Neural progenitor cell (in vitro differentiated cells): ENCODE data around the gene SPTBN1. TPM values are rescaled to one million over a fixed set of nuclear protein-coding genes. Genes with fewer than 3 reads are reported as not detected.

ENCODE experiments used
- DNase-seq: peaks from one replicate; pipeline ENCODE4 v3.0.0-alpha.2; 2016; ENCODE audit warnings: low spot score
- H2AFZ ChIP-seq: fragments of 200-600 bp; sonication (generic); replicated peaks from 2 replicates; pipeline ENCODE4 v1.6.1; 2016; ENCODE audit warnings: antibody characterized with exemption
- H3F3A ChIP-seq: fragments of 200-600 bp; sonication (generic); 2 replicates; pipeline ENCODE4 v1.6.1; 2016; ENCODE audit warnings: antibody characterized with exemption, low read depth
- H3K27ac ChIP-seq: fragments of 200-600 bp; sonication (generic); 2 replicates; pipeline ENCODE4 v1.5.1; 2016; ENCODE audit warnings: mild to moderate bottlenecking
- H3K27me3 ChIP-seq: fragments of 200-600 bp; sonication (generic); 2 replicates; pipeline ENCODE4 v1.6.1; 2016; ENCODE audit warnings: mild to moderate bottlenecking, moderate library complexity
- H3K36me3 ChIP-seq: fragments of 200-600 bp; sonication (generic); 2 replicates; pipeline ENCODE4 v1.5.1; 2016
- H3K4me1 ChIP-seq: fragments of 200-600 bp; sonication (generic); 2 replicates; pipeline ENCODE4 v1.6.1; 2016; ENCODE audit warnings: mixed run types
- H3K4me2 ChIP-seq: fragments of 200-600 bp; sonication (generic); 2 replicates; pipeline ENCODE4 v1.6.1; 2016
- H3K4me3 ChIP-seq: fragments of 200-600 bp; sonication (generic); 2 replicates; pipeline ENCODE4 v1.5.1; 2016
- H3K79me2 ChIP-seq: fragments of 200-600 bp; sonication (generic); 2 replicates; pipeline ENCODE4 v1.6.1; 2016; ENCODE audit warnings: low read depth
- H3K9ac ChIP-seq: fragments of 200-600 bp; sonication (generic); 2 replicates; pipeline ENCODE4 v1.6.1; 2016
- H3K9me3 ChIP-seq: fragments of 200-600 bp; sonication (generic); 2 replicates; pipeline ENCODE4 v1.5.1; 2016; ENCODE audit warnings: low read depth
- H4K20me1 ChIP-seq: fragments of 200-600 bp; sonication (generic); 2 replicates; pipeline ENCODE4 v1.6.1; 2016; ENCODE audit warnings: low read depth
- H3K27ac Mint-ChIP-seq: 3 replicates; pipeline ENCODE4 v1.8.0; 2021; ENCODE audit warnings: mixed read lengths
- H3K27me3 Mint-ChIP-seq: 2 replicates; pipeline ENCODE4 v1.8.0; 2022; ENCODE audit warnings: low read depth, mild to moderate bottlenecking, inconsistent platforms, moderate library complexity, mixed read lengths; ENCODE audit not compliant: insufficient read depth
- H3K36me3 Mint-ChIP-seq: 3 replicates; pipeline ENCODE4 v1.8.0; 2021; ENCODE audit warnings: mixed read lengths
- H3K4me1 Mint-ChIP-seq: 3 replicates; pipeline ENCODE4 v1.8.0; 2021; ENCODE audit warnings: mixed read lengths
- H3K4me3 Mint-ChIP-seq: 3 replicates; pipeline ENCODE4 v1.8.0; 2021; ENCODE audit warnings: mild to moderate bottlenecking, moderate library complexity, mixed read lengths
- H3K9me3 Mint-ChIP-seq: 3 replicates; pipeline ENCODE4 v1.8.0; 2020; ENCODE audit warnings: mixed read lengths
- CTCF ChIP-seq: fragments of 200-600 bp; sonication (generic); IDR thresholded peaks from 2 replicates; pipeline ENCODE4 v1.5.1; 2017; ENCODE audit warnings: antibody characterized with exemption, mild to moderate bottlenecking
- EZH2 ChIP-seq: fragments of 200-600 bp; sonication (generic); IDR thresholded peaks from 2 replicates; pipeline ENCODE4 v1.6.1; 2017; ENCODE audit warnings: antibody characterized with exemption, mild to moderate bottlenecking, moderate library complexity
- EZH2phosphoT487 ChIP-seq: fragments of 200-600 bp; sonication (generic); IDR thresholded peaks from 2 replicates; pipeline ENCODE4 v1.6.1; 2017; ENCODE audit warnings: antibody characterized with exemption
- total RNA-seq: library from RNA; depleted of rRNA; stranded (reverse); fragments of >200 nt; gene quantifications from 2 replicates; pipeline ENCODE4 v1.2.3, GENCODE V29; 2015; ENCODE audit warnings: low replicate concordance

SPTBN1 gene
- 91.3 and 94.2 TPM in 2 replicates for total RNA-seq

GRCh38 chr2:54455563-54456361 lies at the start of gene SPTBN1:
Gene SPTBN1 (plus strand): TSS chr2:54456327. CDS start chr2:54526419, 70,092 bp downstream.
- H3F3A ChIP-seq = peaks cover 23% of the 10 kb centered on the region
- H3K27me3 ChIP-seq = peaks cover 37% of the 10 kb centered on the region
- H2AFZ ChIP-seq = peak within 1 kb of the TSS; percentile 85
- peak within 1 kb of the TSS; percentile 99 for H3K4me2 ChIP-seq
- Mint-ChIP-seq H3K27me3 (peaks cover 21% of the 10 kb centered on the region), H3K4me1 (peaks cover 25% of the 10 kb centered on the region), H3K9me3 (no peaks in the 10 kb centered on the region), H3K36me3 (no peaks in the 10 kb centered on the region), H3K4me3 (peak within 1 kb of the TSS; percentile 99), H3K27ac (peak within 1 kb of the TSS; percentile 70)
- H3K9ac ChIP-seq = no peak within 1 kb of the TSS
- H3K4me3 ChIP-seq = peak within 1 kb of the TSS; percentile 76
- no peaks in the 10 kb centered on the region for H3K36me3 ChIP-seq
- H3K27ac ChIP-seq = peak within 1 kb of the TSS; percentile 62
- no peaks in the 10 kb centered on the region for H3K9me3 ChIP-seq
- H4K20me1 ChIP-seq = peaks cover 23% of the 10 kb centered on the region
- peaks cover 11% of the 10 kb centered on the region for H3K4me1 ChIP-seq
- H3K79me2 ChIP-seq = peaks cover 28% of the 10 kb centered on the region
- DNase-seq = peak; percentile 92
- peak; percentile 21 for TF ChIP-seq EZH2
- TF ChIP-seq EZH2phosphoT487 = no peak

- TF ChIP-seq EZH2 (no peak), CTCF (no peak), EZH2phosphoT487 (no peak)
- H3K27me3 Mint-ChIP-seq = no peaks in the 10 kb centered on the region
- Histone ChIP-seq H3K4me2 (no peak overlapping the region), H3F3A (no peaks in the 10 kb centered on the region), H3K4me3 (no peak overlapping the region), H3K27ac (no peak overlapping the region), H3K9ac (no peak overlapping the region), H3K27me3 (no peaks in the 10 kb centered on the region), H2AFZ (no peak overlapping the region), H3K4me1 (no peaks in the 10 kb centered on the region), H3K36me3 (no peaks in the 10 kb centered on the region), H3K9me3 (no peaks in the 10 kb centered on the region), H3K79me2 (no peaks in the 10 kb centered on the region), H4K20me1 (no peaks in the 10 kb centered on the region)
- H3K4me3 Mint-ChIP-seq = no peak overlapping the region
- peaks cover 14% of the 10 kb centered on the region for H3K4me1 Mint-ChIP-seq
- DNase-seq = no peak
- no peaks in the 10 kb centered on the region for H3K9me3 Mint-ChIP-seq
- H3K27ac Mint-ChIP-seq = no peak overlapping the region
- no peaks in the 10 kb centered on the region for H3K36me3 Mint-ChIP-seq
Measured at GRCh38 chr2:54407693-54408092, 48.4 kb upstream of the SPTBN1 start.

GRCh38 chr2:54408288-54408687 lies 47.8 kb upstream of the SPTBN1 start:
- Mint-ChIP-seq H3K27ac (no peak overlapping the region), H3K36me3 (no peaks in the 10 kb centered on the region), H3K27me3 (no peaks in the 10 kb centered on the region), H3K4me1 (peaks cover 12% of the 10 kb centered on the region), H3K4me3 (no peak overlapping the region), H3K9me3 (no peaks in the 10 kb centered on the region)
- TF ChIP-seq CTCF (no peak), EZH2phosphoT487 (no peak), EZH2 (no peak)
- no peak overlapping the region for H2AFZ ChIP-seq
- no peak overlapping the region for H3K9ac ChIP-seq
- H3K4me1 ChIP-seq = no peaks in the 10 kb centered on the region
- H3K27me3 ChIP-seq = no peaks in the 10 kb centered on the region
- no peak for DNase-seq
- H4K20me1 ChIP-seq = no peaks in the 10 kb centered on the region
- H3K27ac ChIP-seq = no peak overlapping the region
- H3F3A ChIP-seq = no peaks in the 10 kb centered on the region
- H3K4me2 ChIP-seq = no peak overlapping the region
- no peak overlapping the region for H3K4me3 ChIP-seq
- no peaks in the 10 kb centered on the region for H3K79me2 ChIP-seq
- H3K36me3 ChIP-seq = no peaks in the 10 kb centered on the region
- H3K9me3 ChIP-seq = no peaks in the 10 kb centered on the region

DNA sequence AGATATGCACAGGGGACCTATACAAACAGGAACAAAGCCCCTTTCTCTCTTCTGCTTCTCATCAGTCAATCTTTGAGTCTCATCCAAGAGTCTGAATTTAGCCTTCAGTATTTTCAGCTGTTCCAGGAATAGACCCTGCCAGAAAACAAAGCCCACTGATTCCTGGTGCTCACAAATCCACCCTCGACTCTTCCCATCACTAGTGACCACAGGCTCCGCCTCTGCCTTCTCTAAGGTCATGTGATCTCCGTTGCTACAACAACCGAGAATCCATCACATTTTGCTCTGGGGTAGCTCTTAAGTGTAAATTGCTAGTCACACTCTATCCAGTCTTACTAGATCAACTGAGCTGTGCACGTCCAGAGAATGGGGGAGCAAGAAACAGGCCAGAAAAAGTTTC lies 46.4 kb upstream of the SPTBN1 start:
- H3K4me3 Mint-ChIP-seq = no peak overlapping the region
- DNase-seq = no peak

More for the DNA sequence above, 46.4 kb upstream of the SPTBN1 start:
- H3K9ac ChIP-seq = no peak overlapping the region
- H3K4me2 ChIP-seq = no peak overlapping the region
- peak overlapping the region; percentile 89 for H2AFZ ChIP-seq
- H3K27ac ChIP-seq = no peak overlapping the region
- no peaks in the 10 kb centered on the region for H4K20me1 ChIP-seq
- no peaks in the 10 kb centered on the region for H3K4me1 ChIP-seq
- no peaks in the 10 kb centered on the region for H3F3A ChIP-seq
- no peak for TF ChIP-seq EZH2
- no peak for TF ChIP-seq EZH2phosphoT487
- no peak for TF ChIP-seq CTCF
- H3K36me3 ChIP-seq = no peaks in the 10 kb centered on the region
- H3K27me3 Mint-ChIP-seq = no peaks in the 10 kb centered on the region
- peaks cover 12% of the 10 kb centered on the region for H3K4me1 Mint-ChIP-seq
- no peaks in the 10 kb centered on the region for H3K36me3 Mint-ChIP-seq
- H3K79me2 ChIP-seq = no peaks in the 10 kb centered on the region
- H3K9me3 ChIP-seq = no peaks in the 10 kb centered on the region
- H3K4me3 ChIP-seq = no peak overlapping the region
- no peaks in the 10 kb centered on the region for H3K27me3 ChIP-seq
- H3K27ac Mint-ChIP-seq = no peak overlapping the region
- H3K9me3 Mint-ChIP-seq = no peaks in the 10 kb centered on the region
